HCEC 1CT (cell line): ENCODE measurements around the gene PXT1.
"Not testable (repeated sequence)": the region's sequence is repeated elsewhere in the genome, so short reads cannot be mapped to it uniquely, and the experiment has no call there.

Source experiments
- DNase-seq: peaks from one replicate; pipeline ENCODE4 v3.0.0-alpha.2; 2017

Gene PXT1

GRCh38 chr6:36443471-36444428 lies 1.1 kb upstream of the PXT1 start:
- no peak for DNase-seq

DNA sequence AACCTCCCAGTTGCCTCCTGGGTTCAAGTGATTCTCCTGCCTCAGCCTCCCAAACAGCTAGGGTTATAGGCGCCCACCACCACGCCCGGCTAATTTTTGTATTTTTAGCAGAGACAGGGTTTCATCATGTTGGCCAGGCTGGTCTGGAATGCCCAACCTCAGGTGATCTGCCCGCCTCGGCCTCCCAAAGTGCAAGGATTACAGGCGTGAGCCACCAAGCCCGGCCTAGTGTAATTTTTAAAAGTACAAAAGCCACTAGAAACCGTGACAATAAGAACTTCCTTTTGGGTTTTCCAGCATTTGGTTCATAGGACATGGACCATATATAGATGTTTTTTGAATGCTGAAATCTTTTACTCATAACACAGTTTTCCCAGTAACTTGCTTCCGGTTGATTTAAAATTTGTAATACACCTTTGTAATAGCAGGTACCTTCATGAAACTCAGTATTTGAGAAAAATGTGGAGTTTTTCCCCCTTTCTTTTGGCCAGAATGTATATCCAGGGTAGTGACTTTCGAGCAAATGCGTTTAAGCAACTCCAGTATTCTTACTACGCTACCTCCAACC lies 467 bp downstream of the PXT1 start:
- DNase-seq, result no peak

GRCh38 chr6:36441307-36441894 lies 1.3 kb downstream of the PXT1 start:
- DNase-seq, result peak; percentile 99

- DNase-seq, result peak; percentile 80
These were observed 6.2 kb downstream of the PXT1 start for GRCh38 chr6:36436466-36436865.

DNA sequence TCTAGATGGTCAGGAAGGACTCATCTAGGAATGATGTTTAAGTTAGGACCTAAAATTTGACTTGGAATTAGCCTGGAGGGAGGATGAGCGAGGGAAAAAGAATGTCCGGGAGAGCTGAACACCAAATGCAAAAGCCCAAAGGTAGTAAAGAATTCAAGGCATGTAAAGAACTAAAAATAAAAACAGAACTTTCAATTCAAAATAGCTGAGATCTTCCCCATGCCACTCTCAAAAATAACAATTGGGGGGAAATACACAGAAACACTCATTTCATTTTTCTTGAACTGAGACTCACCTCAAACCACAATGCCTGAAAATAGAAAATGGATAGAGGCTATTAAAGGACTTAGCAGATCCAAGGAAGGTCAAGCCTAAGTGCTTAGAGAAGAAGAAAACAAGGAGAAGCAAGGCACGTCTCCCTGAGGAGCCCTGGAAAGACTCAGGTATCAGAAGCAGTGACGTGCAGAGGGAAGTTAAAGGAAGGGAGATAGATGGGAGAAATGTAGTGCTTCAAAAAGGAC lies 10.4 kb downstream of the PXT1 start:
- DNase-seq, result peak; percentile 38

DNA sequence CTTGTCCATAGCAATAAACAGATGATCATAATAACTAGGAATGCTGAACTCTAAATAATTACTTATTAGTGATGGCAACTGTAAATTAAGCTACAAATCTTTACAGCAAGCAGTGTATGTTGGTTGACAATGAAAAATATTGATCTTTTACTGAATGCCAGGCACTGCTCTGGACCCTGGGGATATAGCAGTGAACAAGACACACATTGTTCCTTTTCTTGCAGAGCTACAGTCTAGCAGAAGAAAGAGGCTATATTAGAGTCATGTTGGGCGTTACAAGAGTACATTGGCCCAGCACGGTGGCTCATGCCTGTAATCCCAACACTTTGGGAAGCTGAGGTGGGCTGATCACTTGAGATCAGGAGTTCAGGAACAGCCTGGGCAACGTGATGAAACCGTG lies 11.5 kb downstream of the PXT1 start:
- no peak for DNase-seq

DNA sequence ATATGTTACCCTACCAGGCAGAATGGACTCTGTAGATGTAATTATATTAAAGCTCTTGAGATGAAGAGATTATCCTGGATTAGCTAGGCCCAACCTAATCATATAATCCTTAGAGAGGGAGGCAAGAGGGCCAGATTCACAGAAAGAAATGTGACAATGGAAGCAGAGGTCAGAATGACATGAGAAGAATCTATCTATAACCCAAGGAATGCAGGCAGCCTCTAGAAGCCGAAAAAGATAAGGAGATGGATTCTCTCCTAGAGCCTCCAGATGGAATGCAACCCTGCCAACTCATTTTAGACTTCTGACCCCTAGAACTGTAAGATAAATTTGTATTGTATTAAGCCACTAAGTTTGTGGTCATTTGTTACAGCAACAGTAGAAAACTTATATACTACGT lies 12.3 kb downstream of the PXT1 start:
- DNase-seq, result no peak

- DNase-seq, result no peak
These were observed 13.7 kb downstream of the PXT1 start for GRCh38 chr6:36428911-36429310.

- no peak for DNase-seq
These were observed 16.0 kb downstream of the PXT1 start for GRCh38 chr6:36426622-36427021.

DNA sequence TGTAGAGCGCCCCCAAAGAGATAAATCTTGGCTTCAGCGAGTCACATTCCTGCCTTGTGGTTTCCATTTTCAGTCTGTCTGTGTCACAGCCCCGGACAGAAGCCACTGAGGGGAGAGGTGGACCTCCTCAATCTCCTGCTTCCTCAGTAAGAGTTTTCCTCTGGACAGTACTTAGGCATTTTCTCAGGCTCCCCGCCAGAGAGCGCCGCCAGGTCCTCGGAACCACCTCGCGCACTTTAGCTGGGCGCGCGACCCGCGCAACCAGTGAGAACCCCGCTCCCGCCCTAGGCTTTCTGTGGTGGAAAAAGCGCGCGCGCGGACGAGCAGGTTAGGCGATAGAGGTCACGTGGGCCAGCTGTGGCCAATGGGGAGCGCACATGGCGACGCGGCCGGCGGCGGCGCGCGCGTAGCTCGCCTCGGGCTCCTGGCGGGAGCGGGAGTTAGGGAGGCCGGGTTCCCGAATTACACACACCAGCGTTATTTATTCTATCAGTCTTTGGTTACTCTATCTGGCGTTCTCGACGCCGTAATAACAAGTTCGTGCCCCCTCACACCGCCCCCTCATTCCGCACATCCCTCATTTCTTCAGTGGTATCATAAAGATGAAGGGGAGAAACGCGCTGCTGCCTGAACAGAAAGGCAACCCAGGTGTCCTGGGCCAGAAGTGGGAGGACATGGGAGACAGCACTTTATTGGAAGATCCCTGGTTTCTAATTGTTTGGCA lies 19.4 kb downstream of the PXT1 start:
- DNase-seq, result peak; percentile 99

GRCh38 chr6:36422714-36423100 lies 19.9 kb downstream of the PXT1 start:
- no peak for DNase-seq

- no peak for DNase-seq
These were observed 23.3 kb downstream of the PXT1 start for GRCh38 chr6:36419310-36419709.

- DNase-seq, result no peak
These were observed 24.1 kb downstream of the PXT1 start for GRCh38 chr6:36418558-36418957.

- no peak for DNase-seq
These were observed 28.2 kb downstream of the PXT1 start for GRCh38 chr6:36414481-36414880.

- no peak for DNase-seq
These were observed 28.9 kb downstream of the PXT1 start for GRCh38 chr6:36413489-36414480.

DNA sequence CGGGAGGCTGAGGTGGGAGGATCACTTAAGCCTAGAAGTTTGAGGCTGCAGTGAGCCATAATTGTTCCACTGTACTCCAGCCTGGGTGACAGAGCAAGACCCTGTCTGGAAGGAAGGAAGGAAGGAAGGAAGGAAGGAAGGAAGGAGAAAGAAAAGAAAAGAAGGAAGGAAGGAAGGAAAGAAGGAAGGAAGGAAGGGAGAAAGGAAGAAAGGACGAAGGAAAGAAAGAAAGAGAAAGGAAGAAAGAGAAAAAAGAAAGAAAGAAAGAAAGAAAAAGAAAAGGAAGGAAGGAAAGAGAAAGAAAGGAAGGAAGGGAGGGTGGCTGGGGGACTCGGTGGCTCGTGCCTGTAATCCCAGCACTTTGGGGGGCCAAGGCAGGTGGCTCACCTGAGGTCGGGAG lies 32.9 kb downstream of the PXT1 start:
- DNase-seq, result not testable (repeated sequence)

GRCh38 chr6:36404164-36404563 lies 38.5 kb downstream of the PXT1 start:
- DNase-seq, result no peak

GRCh38 chr6:36402481-36402880 lies 40.2 kb downstream of the PXT1 start:
- DNase-seq, result no peak

- no peak for DNase-seq
These were observed 42.7 kb downstream of the PXT1 start for GRCh38 chr6:36399970-36400369.

GRCh38 chr6:36392621-36393020 lies 50.0 kb downstream of the PXT1 start:
- no peak for DNase-seq

DNA sequence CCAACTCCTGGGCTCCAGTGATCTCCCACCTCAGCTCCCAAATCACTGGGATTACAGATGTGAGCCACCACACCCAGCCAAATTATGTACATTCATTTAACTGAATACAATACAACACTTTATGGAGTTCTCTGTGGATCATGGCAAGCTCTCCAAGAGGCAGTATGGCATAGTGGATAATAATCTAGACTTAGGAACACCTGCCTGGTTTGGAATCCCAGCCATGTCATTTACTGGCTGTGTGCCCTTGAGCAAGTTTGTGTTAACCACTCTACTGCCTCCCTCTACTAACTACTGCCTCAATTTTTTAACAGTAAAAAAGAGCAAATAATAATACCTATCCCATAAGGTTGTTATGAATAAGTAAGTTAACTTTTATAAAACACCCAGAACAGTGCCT lies 53.3 kb downstream of the PXT1 start:
- DNase-seq, result no peak
